Stimulated activated CD8-positive, alpha-beta memory T cell treated with anti-CD3 and anti-CD28 coated beads, Interleukin-15, amount 100 ng/mL, for 1 hour (primary cell): ENCODE measurements around the gene GABARAP.

ENCODE experiments used
- DNase-seq: peaks from one replicate; pipeline ENCODE4 v3.0.0-alpha.2; 2020; ENCODE audit warnings: low read depth

Gene GABARAP

GRCh38 chr17:7239091-7240027, 2.9 kb downstream of the GABARAP start, which contains the start of gene PHF23:
PHF23 (minus strand) TSS chr17:7239457; CDS start chr17:7239279, 178 bp downstream.
- peak; percentile 94 for DNase-seq

GRCh38 chr17:7238420-7239090, 3.7 kb downstream of the GABARAP start:
- DNase-seq, result no peak

GRCh38 chr17:7237761-7238419, 4.4 kb downstream of the GABARAP start:
- peak; percentile 70 for DNase-seq

- no peak for DNase-seq
Observed at GRCh38 chr17:7237266-7237760, 4.9 kb downstream of the GABARAP start.

GRCh38 chr17:7236808-7237207, 5.4 kb downstream of the GABARAP start:
- DNase-seq, result no peak

- DNase-seq, result no peak
Observed at GRCh38 chr17:7235693-7236665, 6.3 kb downstream of the GABARAP start.

GRCh38 chr17:7234083-7234951, 7.9 kb downstream of the GABARAP start, which contains the start of gene DVL2:
DVL2 (minus strand) TSS chr17:7234517; CDS start chr17:7234262, 255 bp downstream.
- DNase-seq, result peak; percentile 91

- DNase-seq, result no peak
Observed at GRCh38 chr17:7233701-7234082, 8.6 kb downstream of the GABARAP start.

- no peak for DNase-seq
Observed at GRCh38 chr17:7232114-7232513, 10.1 kb downstream of the GABARAP start.

- no peak for DNase-seq
Observed at GRCh38 chr17:7229504-7229903, 12.7 kb downstream of the GABARAP start.

- DNase-seq, result no peak
Observed at GRCh38 chr17:7228920-7229319, 13.3 kb downstream of the GABARAP start.

- DNase-seq, result no peak
Observed at GRCh38 chr17:7226721-7227710, 15.2 kb downstream of the GABARAP start.

GRCh38 chr17:7225711-7226331, 16.4 kb downstream of the GABARAP start:
- no peak for DNase-seq

- no peak for DNase-seq
Observed at GRCh38 chr17:7224661-7225111, 17.6 kb downstream of the GABARAP start.

- DNase-seq, result no peak
Observed at GRCh38 chr17:7224110-7224509, 18.1 kb downstream of the GABARAP start.

GRCh38 chr17:7223375-7223774, 18.9 kb downstream of the GABARAP start:
- DNase-seq, result no peak

GRCh38 chr17:7222972-7223292, 19.3 kb downstream of the GABARAP start:
- no peak for DNase-seq
